CD4-positive, alpha-beta T cell treated with Interleukin-6 for 4 hours (primary cell): ENCODE measurements around the gene CCDC13.

Experiments used
- DNase-seq: peaks from one replicate; pipeline ENCODE4 v3.0.0-alpha.2; 2020; ENCODE audit warnings: mixed read lengths

CCDC13 gene

GRCh38 chr3:42732829-42733459 lies 40.1 kb downstream of the CCDC13 start:
- no peak for DNase-seq

- DNase-seq, result no peak
These were observed 40.7 kb downstream of the CCDC13 start for GRCh38 chr3:42732196-42732828.

- DNase-seq, result no peak
These were observed 41.4 kb downstream of the CCDC13 start for GRCh38 chr3:42731476-42732195.

GRCh38 chr3:42730706-42731420 lies 42.2 kb downstream of the CCDC13 start:
- DNase-seq, result no peak

- no peak for DNase-seq
These were observed 42.8 kb downstream of the CCDC13 start for GRCh38 chr3:42730294-42730693.

- DNase-seq, result no peak
These were observed 43.5 kb downstream of the CCDC13 start for GRCh38 chr3:42729404-42730145.

GRCh38 chr3:42728668-42729364 lies 44.2 kb downstream of the CCDC13 start:
- no peak for DNase-seq

- no peak for DNase-seq
These were observed 45.0 kb downstream of the CCDC13 start for GRCh38 chr3:42728056-42728455.

GRCh38 chr3:42725454-42725853 lies 47.6 kb downstream of the CCDC13 start:
- no peak for DNase-seq

GRCh38 chr3:42723219-42723618 lies 49.8 kb downstream of the CCDC13 start:
- no peak for DNase-seq
